NCI-H526 (cell line): ENCODE results near the gene DDX54.

ENCODE experiments used
- DNase-seq, 2 experiments: peaks; one replicate each; lab custom pipeline; 2025; lab: John Stamatoyannopoulos, UW

Gene DDX54

DNA sequence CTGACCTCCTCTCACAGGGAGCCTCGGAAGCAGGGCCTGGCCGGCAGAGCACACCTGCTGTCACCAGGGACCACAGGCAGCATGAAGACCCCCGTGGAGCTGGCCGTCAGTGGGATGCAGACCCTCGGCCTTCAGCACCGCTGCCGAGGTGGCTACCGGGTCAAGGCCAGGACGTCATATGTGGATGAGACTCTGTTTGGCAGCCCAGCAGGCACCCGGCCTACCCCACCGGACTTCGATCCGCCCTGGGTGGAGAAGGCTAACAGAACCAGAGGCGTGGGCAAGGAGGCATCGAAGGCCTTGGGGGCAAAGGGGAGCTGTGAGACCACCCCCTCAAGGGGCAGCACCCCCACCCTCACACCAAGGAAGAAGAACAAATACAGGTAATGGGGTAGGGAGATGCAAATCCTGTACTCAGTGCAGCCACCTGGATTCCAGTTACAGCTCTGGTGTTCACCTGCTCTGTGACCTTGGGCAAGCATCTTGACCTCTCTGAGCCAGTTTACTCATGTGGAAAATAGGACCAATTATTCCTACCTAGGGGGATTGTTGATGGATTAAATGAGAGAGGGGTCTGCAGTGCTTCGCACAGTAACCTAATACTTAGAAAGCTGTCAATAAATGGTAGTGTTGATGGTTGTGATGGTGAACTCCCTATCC, 1.5 kb upstream of the DDX54 start:
- DNase-seq = no peak

- peak; percentile 37 to 70 for DNase-seq
Measured at GRCh38 chr12:113186033-113186365, 721 bp upstream of the DDX54 start.

DNA sequence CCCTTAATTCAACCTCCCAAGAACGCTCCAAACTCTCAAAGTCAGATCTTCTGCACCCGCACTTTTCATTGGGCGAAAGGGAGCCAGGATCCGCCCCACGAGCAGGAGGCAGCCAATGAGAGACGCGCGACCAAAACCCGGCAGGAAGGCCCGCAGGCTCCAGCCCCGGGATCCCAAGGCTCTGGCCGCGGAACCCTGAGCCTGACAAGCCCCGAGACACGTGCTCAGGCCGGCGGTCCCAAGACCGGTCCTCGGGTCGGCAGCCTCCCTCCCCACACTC, 438 bp downstream of the DDX54 start:
- DNase-seq = peak; percentile 64 to 91

DNA sequence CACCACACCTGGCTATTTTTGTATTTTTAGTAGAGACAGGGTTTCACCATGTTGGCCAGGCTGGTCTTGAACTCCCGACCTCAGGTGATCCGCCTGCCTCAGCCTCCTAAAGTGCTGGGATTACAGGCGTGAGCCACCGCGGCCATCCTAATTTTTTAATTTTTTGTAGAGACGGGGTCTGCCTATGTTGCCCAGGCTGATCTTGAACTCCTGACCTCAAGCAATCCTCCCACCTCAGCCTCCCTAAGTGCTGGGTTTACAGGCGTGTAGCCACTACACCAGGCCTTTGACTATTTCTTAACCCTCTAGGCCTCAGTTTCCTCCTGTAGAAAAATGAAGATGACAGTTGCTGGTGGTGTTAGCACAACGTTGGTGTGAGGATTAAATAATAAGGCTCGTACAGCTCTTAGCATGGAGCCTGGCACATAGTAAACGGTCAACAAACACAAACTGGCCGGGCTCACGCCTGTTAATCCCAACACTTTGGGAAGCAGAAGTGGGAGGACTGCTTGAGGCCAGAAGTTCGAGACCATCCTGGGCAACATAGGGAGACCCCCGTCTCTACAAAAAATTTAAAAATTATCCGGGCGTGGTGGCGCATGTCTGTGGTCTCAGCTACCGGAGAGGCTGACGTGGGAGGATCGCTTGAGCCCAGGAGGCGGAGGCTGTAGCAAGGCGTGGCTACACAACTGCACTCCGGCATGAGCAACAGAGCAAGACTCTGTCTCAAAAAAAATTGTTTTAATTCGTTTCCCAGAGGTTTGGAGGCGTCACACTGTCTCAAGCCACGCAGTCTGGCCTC, 979 bp downstream of the DDX54 start:
- DNase-seq = no peak

GRCh38 chr12:113183030-113183589, 2.2 kb downstream of the DDX54 start:
- DNase-seq = no peak

- DNase-seq = no peak
Measured at GRCh38 chr12:113181975-113182374, 3.3 kb downstream of the DDX54 start.

DNA sequence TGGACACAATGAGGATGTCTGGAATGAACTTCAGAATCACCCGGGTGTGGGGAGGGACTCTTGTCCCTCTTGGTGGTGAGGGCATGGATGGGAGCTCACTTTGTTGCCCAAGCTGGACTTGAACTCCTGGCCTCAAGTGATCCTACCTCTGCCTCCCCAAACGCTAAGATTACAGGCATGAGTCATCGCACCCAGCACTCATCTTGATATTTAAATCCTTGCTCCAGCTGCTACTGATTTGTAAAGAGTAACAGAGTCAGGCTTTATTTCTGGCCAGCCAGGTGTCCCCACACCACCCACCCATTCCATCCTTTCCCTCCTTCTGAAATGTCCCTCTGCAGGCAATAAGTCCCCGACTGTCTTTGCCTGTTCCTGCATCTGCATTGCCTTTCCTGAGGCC, 4.9 kb downstream of the DDX54 start:
- no peak for DNase-seq

DNA sequence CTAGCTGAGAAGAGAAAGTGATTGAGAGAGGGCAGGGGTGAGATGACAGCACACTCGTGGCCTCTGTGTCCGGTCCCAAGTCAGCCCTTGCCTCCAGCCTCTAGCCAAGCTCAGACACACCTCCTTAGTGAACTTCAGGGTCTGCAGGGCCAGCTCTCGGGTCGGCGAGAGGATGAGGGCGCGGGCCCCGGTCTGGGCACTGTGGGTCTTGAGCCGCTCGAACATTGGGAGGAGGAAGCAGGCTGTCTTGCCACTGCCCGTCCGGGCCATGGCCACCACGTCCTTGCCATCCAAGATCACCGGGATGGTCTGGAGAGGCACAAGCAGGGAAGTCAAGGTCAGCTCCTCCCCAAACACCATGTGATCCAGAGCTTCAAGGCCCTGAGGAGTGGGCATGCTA, 6.3 kb downstream of the DDX54 start:
- no peak for DNase-seq

- peak in 1 of 2 experiments; percentile 62 for DNase-seq
Measured at GRCh38 chr12:113174461-113175384, 10.6 kb downstream of the DDX54 start.

- no peak for DNase-seq
Measured at GRCh38 chr12:113173081-113173698, 12.1 kb downstream of the DDX54 start.

GRCh38 chr12:113172185-113172584, 13.1 kb downstream of the DDX54 start:
- DNase-seq = no peak

DNA sequence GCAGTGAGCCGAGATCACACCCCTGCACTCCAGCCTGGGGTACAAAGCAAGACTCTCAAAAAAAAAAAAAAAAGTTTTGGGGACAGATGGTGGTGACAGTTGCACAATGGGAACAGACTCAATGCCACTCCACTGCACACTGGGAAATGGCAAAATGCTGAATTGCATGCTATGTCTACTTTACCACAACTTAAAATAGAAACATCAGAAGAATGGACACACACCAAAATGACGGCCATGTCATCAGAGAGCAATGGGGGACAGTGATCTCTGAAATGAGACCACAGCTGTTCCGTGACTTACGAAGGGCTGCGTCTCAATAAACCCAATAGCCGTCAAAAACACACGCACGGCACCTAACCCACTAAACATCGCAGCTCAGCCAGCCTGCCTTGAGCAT, 13.7 kb downstream of the DDX54 start:
- no peak for DNase-seq

DNA sequence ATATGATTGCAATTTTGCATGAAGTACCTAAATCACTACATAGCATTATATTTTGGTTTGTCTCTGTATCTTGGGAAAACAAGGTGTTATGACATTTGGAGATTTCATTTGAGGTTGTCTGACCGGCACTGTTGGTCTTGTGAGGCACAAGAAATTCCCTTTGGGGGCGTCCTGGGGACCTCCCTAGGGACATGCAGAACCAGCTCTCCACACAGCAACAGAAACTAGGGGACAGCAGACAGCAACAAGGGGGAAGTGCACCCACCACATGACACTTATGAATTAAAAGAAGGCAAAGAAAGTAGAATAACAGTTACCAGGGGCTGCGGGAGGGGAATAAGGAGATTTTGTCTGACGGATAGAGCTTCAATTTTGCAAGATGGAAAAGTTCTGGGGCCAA, 14.4 kb downstream of the DDX54 start:
- DNase-seq = no peak

GRCh38 chr12:113170457-113170856, 14.8 kb downstream of the DDX54 start:
- no peak for DNase-seq

- no peak for DNase-seq
Measured at GRCh38 chr12:113169697-113170096, 15.6 kb downstream of the DDX54 start.

GRCh38 chr12:113167868-113168267, 17.4 kb downstream of the DDX54 start:
- DNase-seq = no peak

- DNase-seq = no peak
Measured at GRCh38 chr12:113165521-113166450, 19.5 kb downstream of the DDX54 start.

DNA sequence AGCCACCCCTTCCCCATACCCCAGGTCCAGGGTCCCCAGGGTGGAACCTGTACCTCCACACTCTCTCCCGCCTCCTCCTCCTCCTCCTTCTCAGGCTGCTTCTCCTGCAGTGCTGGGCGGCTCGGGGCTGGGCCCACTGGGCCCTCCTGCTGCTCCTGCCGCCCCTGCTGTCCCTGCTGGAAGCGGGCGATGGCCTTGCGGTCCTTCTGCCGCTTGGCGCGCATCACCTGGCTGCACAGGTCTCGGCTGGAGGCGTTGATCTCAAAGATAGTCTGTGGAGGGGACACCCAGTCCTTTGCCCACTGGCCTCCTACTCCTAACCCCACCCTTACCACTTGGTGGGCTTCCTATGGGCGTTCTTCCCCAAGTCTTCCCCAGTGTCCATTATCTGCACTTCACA, 21.3 kb downstream of the DDX54 start:
- no peak for DNase-seq

DNA sequence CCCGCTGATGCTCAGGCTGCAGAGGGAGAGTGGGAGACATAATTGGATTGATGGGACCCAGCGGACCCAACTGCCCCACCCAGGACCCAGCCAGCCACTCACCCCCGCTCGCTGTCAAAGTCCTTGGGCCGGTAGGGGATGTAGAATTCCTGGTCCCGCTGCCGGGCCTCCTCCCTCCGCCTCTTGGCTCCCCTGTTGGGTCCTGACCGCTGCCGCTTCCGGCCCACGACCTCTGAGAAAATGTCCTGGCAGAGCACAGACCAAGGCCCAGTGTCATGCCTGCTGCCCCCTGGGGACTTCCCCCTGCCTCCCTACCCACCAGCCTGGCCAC, 22.3 kb downstream of the DDX54 start:
- DNase-seq = no peak

GRCh38 chr12:113162102-113163029, 22.9 kb downstream of the DDX54 start:
- no peak for DNase-seq
